Ascending aorta (tissue), 2 donors: Measurements from ENCODE around the gene SORCS3. TPM values are rescaled to one million over a fixed set of nuclear protein-coding genes. Genes with fewer than 3 reads are reported as not detected.

ENCODE experiments used
- DNase-seq, 2 donors: peaks; one replicate each; pipeline ENCODE4 v3.0.0-alpha.2; 2019; ENCODE audit warnings: low spot score in 2 of 2
- H3K27ac ChIP-seq, 2 donors: fragments of 200-600 bp; sonication (generic); one replicate each; pipeline ENCODE4 v1.5.1; 2016 to 2017; ENCODE audit warnings: mild to moderate bottlenecking in 1 of 2
- H3K27me3 ChIP-seq: fragments of 200-600 bp; sonication (generic); one replicate; pipeline ENCODE4 v1.5.1; 2017
- H3K36me3 ChIP-seq, 2 donors: fragments of 200-600 bp; sonication (generic); one replicate each; pipeline ENCODE4 v1.5.1; 2016
- H3K4me1 ChIP-seq, 2 donors: fragments of 200-600 bp; sonication (generic); one replicate each; pipeline ENCODE4 v1.5.1; 2016 to 2017; ENCODE audit warnings: mild to moderate bottlenecking in 1 of 2
- H3K4me3 ChIP-seq, 2 donors: fragments of 200-600 bp; sonication (generic); one replicate each; pipeline ENCODE4 v1.5.1; 2016 to 2017; ENCODE audit warnings: mild to moderate bottlenecking in 1 of 2
- H3K9me3 ChIP-seq, 2 donors: fragments of 200-600 bp; sonication (generic); one replicate each; pipeline ENCODE4 v1.5.1; 2016
- intact Hi-C: fragments of 100-400 bp; cut with DNase I; formaldehyde crosslinking; loops from one replicate; pipeline ENCODE4 v1.15.1; 2023
- total RNA-seq: library from RNA; depleted of rRNA; stranded (reverse); fragments of >200 nt; gene quantifications from one replicate; pipeline ENCODE4 v1.1.0, GENCODE V29; 2016
- TF ChIP-seq, protein P1 (sequence below), 3 experiments: fragments of 200-600 bp in 2 of 3; fragments of 450-650 bp in 1 of 3; sonication (generic) in 2 of 3; IDR thresholded peaks; one replicate each; pipeline ENCODE4 v1.5.1; 2016 to 2019; ENCODE audit warnings: antibody characterized with exemption in 3 of 3, mild to moderate bottlenecking in 1 of 3, moderate library complexity in 1 of 3

Gene SORCS3
- total RNA-seq, 1 donor from 2014 or later = not detected

DNA sequence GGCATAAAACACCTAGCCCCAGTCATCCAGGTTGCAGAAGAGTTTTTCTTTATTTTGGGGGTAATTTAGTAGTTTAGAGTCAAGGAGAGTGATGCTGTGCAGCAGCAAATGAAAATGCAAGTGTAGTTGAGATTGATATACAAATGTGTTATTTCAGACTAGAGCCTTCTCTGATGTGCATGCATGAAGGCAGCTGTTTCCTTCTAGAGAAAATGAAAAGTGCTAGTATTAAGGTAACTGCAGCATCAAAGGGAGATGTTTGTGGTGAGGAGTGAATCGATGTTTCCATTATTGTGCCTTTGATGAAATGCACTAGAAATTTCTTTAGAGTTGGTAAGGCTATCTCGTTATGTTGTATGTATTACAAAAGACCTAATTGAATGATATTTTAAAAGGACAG is 339.3 kb downstream of the SORCS3 start:
- Histone ChIP-seq H3K4me3 (no peak overlapping the region), H3K36me3 (no peaks in the 10 kb centered on the region), H3K9me3 (no peaks in the 10 kb centered on the region), H3K27me3 (no peaks in the 10 kb centered on the region), H3K27ac (no peak overlapping the region), H3K4me1 (no peaks in the 10 kb centered on the region)
- intact Hi-C loops = no loop called here
- TF ChIP-seq, protein P1, sequence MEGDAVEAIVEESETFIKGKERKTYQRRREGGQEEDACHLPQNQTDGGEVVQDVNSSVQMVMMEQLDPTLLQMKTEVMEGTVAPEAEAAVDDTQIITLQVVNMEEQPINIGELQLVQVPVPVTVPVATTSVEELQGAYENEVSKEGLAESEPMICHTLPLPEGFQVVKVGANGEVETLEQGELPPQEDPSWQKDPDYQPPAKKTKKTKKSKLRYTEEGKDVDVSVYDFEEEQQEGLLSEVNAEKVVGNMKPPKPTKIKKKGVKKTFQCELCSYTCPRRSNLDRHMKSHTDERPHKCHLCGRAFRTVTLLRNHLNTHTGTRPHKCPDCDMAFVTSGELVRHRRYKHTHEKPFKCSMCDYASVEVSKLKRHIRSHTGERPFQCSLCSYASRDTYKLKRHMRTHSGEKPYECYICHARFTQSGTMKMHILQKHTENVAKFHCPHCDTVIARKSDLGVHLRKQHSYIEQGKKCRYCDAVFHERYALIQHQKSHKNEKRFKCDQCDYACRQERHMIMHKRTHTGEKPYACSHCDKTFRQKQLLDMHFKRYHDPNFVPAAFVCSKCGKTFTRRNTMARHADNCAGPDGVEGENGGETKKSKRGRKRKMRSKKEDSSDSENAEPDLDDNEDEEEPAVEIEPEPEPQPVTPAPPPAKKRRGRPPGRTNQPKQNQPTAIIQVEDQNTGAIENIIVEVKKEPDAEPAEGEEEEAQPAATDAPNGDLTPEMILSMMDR (IDR thresholded peaks at IDR 0.05) = no peak
- DNase-seq = no peak

DNA sequence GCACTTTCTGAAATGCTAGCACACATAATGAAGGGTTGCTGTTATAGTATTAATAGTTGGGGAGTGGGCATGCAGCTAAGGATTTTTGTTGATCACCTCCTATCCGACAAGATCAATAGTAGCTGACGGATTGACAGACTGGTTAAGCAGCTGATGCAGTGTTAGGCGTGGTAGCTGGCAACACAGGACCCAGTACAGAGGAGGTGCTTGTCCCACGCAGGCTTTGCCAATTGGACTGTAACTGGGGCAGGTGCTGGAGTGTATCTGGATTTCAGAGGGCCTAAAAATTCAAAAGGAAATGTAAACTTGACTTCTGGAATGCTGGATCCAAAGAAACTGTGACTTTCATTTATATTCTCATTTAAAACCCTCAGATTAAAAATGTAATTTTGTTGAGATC is 340.9 kb downstream of the SORCS3 start:
- no peaks in the 10 kb centered on the region for H3K4me1 ChIP-seq
- no peaks in the 10 kb centered on the region for H3K9me3 ChIP-seq
- intact Hi-C loops = no loop called here
- H3K4me3 ChIP-seq = no peak overlapping the region
- no peaks in the 10 kb centered on the region for H3K27me3 ChIP-seq
- no peaks in the 10 kb centered on the region for H3K36me3 ChIP-seq
- TF ChIP-seq, protein P1 (IDR thresholded peaks at IDR 0.05) = no peak
- no peak for DNase-seq
- no peak overlapping the region for H3K27ac ChIP-seq

DNA sequence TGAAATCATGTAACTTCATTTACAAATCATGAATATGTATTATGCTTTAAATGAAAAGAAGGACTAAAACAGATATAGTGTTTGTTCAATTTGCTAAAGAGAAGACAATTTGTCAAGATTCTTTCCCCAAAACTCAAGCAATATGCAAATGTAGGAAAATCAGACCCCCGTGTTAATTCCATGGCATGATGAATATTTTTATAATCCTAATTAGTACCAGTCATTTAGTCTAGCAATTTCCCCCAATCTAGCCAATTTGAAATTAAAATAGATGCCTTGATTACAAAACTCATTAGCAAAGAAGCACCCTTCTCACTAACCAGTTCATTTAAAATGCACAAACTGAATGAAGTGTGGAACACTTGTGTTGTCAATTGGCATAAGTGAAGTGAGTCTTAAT is 347.6 kb downstream of the SORCS3 start:
- TF ChIP-seq, protein P1 (IDR thresholded peaks at IDR 0.05) = no peak
- no peak overlapping the region for H3K4me3 ChIP-seq

DNA sequence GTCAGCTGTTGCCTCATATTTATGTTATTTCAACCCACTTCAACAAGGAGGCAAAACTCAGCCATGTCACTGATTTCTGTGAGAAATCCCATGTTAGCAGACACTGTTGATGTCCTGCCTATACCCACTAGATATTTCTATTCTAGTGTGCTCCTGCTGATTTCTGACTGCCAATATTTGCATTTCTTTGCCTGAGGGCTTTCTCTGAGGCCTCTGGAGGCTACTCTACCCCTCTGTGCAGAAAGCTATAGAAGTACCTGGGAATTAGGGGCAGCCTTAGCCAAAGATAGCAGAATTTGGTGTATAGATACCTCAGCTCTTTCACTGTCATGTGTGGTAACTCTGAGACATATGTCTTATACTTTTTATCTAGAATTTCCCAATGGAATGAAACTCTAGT is 348.8 kb downstream of the SORCS3 start:
- Histone ChIP-seq H3K4me1 (no peaks in the 10 kb centered on the region), H3K9me3 (no peaks in the 10 kb centered on the region), H3K4me3 (no peak overlapping the region), H3K27me3 (no peaks in the 10 kb centered on the region), H3K36me3 (no peaks in the 10 kb centered on the region), H3K27ac (no peak overlapping the region)
- DNase-seq = no peak
- intact Hi-C loops = no loop called here
- TF ChIP-seq, protein P1 (IDR thresholded peaks at IDR 0.05) = no peak

More for the DNA sequence above, 347.6 kb downstream of the SORCS3 start:
- no peak for DNase-seq
- intact Hi-C loops = no loop called here
- Histone ChIP-seq H3K4me1 (no peaks in the 10 kb centered on the region), H3K27me3 (no peaks in the 10 kb centered on the region), H3K36me3 (no peaks in the 10 kb centered on the region), H3K27ac (no peak overlapping the region), H3K9me3 (no peaks in the 10 kb centered on the region)

DNA sequence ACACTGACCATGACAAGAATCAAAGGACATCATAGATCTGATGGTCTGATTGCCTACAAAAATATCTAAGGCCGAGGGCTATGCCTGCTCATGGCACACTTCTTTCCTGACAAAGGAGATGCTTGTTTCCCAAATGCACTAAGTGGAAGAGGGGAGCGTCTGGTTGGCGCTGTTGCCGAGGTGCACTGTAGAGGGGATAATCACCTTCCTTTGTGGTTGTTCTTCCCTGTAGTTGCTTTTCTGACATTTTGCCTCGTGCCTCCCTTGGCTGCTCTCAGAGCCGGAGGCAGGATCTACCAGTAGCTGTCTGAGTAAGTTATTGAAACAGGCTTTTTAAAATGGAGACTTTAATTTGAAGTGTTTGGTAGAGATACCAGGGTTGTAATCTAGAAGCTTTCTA is 352.0 kb downstream of the SORCS3 start:
- no peaks in the 10 kb centered on the region for H3K9me3 ChIP-seq
- H3K27me3 ChIP-seq = no peaks in the 10 kb centered on the region
- TF ChIP-seq, protein P1 (IDR thresholded peaks at IDR 0.05) = no peak
- H3K36me3 ChIP-seq = no peaks in the 10 kb centered on the region
- no peak overlapping the region for H3K27ac ChIP-seq
- no peaks in the 10 kb centered on the region for H3K4me1 ChIP-seq
- intact Hi-C loops = no loop called here
- H3K4me3 ChIP-seq = no peak overlapping the region
- no peak for DNase-seq

DNA sequence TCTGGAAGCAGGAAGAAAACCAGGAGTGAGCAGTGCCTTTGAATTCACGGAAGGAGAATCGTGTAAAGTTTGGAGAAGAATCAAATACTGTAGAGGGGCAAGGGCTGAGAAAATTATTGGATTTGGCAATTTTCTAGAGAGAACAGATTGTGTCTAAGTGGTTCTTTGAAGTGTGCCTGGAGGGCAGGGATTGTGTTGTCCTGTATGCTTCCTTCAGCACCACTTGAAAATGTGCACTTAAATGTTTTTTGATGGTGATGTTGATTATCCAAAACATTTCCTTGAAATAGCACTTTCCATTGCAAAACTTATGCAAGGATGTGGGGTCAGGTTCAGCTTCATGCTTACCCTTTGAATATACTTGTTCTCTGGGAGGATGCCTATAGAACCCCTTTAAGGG is 360.2 kb downstream of the SORCS3 start:
- intact Hi-C loops = no loop called here
- Histone ChIP-seq H3K27ac (no peak overlapping the region), H3K4me1 (no peaks in the 10 kb centered on the region), H3K4me3 (no peak overlapping the region), H3K9me3 (no peaks in the 10 kb centered on the region), H3K27me3 (no peaks in the 10 kb centered on the region), H3K36me3 (no peaks in the 10 kb centered on the region)
- DNase-seq = no peak
- TF ChIP-seq, protein P1 (IDR thresholded peaks at IDR 0.05) = no peak
